ENCODE measurements around the gene OLFML2A. TPM values are rescaled to one million over a fixed set of nuclear protein-coding genes. Genes with fewer than 3 reads are reported as not detected.

OLFML2A gene
- total RNA-seq, 1 experiment from 2014 or later = 5.8 TPM

DNA sequence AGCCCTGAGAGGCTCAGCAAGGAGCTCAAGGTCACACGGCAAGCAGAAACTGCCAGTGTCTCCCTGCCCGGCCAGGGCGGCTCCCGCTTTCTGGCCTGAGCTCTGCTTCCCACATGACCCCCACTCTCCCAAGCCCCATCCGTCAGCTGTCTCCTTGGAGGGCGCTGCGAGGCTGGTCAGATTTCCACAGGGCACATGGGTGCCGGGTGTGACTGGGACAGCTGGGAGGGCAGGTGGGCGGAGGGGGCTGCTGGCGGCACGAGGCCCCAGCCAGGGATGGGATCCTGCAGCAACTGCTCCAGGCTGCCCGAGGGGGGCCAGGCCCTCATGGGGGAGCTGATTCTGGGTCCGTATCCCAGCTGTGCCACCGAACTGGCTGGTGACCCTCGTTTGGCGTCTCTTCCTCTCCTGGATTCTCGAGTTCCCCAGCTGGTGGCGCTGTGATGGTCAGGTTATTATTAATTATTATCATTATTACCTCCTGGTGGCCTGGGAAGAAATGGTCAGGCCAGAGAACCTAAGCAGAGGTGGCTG is 63.4 kb downstream of the OLFML2A start:
- no peaks in the 10 kb centered on the region for H3K27me3 Mint-ChIP-seq (ENCODE audit: low read depth)
- Histone ChIP-seq H2BK120ac (ENCODE audit: low read depth, low read length, poor library complexity, severe bottlenecking) (no peak overlapping the region), H3K18ac (ENCODE audit: insufficient read length, low read depth, low read length) (no peak overlapping the region), H3K4ac (ENCODE audit: low read depth, low read length) (no peak overlapping the region), H4K8ac (replicated peaks; ENCODE audit: insufficient read length, low read depth, low read length) (no peak overlapping the region), H3K23ac (ENCODE audit: insufficient read length, low read depth, low read length) (no peak overlapping the region), H3K79me1 (ENCODE audit: insufficient read depth, low read depth, low read length, poor library complexity, severe bottlenecking) (no peaks in the 10 kb centered on the region), H3K9me3 (ENCODE audit: control insufficient read depth, low read depth, low read length) (no peaks in the 10 kb centered on the region), H3K9ac (ENCODE audit: extremely low read depth, insufficient read length, low read length) (no peak overlapping the region), H3K4me2 (ENCODE audit: insufficient read depth, insufficient read length, low read length) (no peak overlapping the region), H2BK5ac (ENCODE audit: insufficient read length, low read length) (no peak overlapping the region), H3K23me2 (ENCODE audit: insufficient read length, low read depth, low read length, poor library complexity, severe bottlenecking) (no peaks in the 10 kb centered on the region), H2AK5ac (ENCODE audit: insufficient read length, low read length) (no peak overlapping the region), H4K5ac (ENCODE audit: insufficient read length, low read depth, low read length) (no peak overlapping the region), H3K27me3 (ENCODE audit: insufficient read depth, low read length) (no peaks in the 10 kb centered on the region), H2AFZ (ENCODE audit: low read length) (no peak overlapping the region), H2BK20ac (ENCODE audit: low read depth, low read length, poor library complexity, severe bottlenecking) (no peak overlapping the region), H3K56ac (ENCODE audit: insufficient read length, low read depth, low read length) (no peak overlapping the region), H2BK12ac (ENCODE audit: insufficient read length, low read depth, low read length) (no peak overlapping the region), H3T11ph (ENCODE audit: low read length) (no peak overlapping the region), H2BK15ac (ENCODE audit: low read depth, low read length) (no peak overlapping the region), H3K79me2 (ENCODE audit: insufficient read depth, low read length) (no peaks in the 10 kb centered on the region), H3K4me1 (ENCODE audit: insufficient read depth, low read length) (no peaks in the 10 kb centered on the region), H3K14ac (ENCODE audit: insufficient read depth, low read length) (no peak overlapping the region), H4K91ac (ENCODE audit: insufficient read length, low read depth, low read length) (no peak overlapping the region), H4K20me1 (ENCODE audit: control insufficient read depth, insufficient read depth, insufficient read length) (no peaks in the 10 kb centered on the region), H3K27ac (ENCODE audit: insufficient read length, low read depth, low read length) (no peak overlapping the region)
- no peak for DNase-seq
- no CpG with 5 or more reads among the region's 18 CpGs for WGBS (ENCODE audit: extremely low coverage, insufficient read length, low lambda C conversion rate)
- TF ChIP-seq, protein P1, sequence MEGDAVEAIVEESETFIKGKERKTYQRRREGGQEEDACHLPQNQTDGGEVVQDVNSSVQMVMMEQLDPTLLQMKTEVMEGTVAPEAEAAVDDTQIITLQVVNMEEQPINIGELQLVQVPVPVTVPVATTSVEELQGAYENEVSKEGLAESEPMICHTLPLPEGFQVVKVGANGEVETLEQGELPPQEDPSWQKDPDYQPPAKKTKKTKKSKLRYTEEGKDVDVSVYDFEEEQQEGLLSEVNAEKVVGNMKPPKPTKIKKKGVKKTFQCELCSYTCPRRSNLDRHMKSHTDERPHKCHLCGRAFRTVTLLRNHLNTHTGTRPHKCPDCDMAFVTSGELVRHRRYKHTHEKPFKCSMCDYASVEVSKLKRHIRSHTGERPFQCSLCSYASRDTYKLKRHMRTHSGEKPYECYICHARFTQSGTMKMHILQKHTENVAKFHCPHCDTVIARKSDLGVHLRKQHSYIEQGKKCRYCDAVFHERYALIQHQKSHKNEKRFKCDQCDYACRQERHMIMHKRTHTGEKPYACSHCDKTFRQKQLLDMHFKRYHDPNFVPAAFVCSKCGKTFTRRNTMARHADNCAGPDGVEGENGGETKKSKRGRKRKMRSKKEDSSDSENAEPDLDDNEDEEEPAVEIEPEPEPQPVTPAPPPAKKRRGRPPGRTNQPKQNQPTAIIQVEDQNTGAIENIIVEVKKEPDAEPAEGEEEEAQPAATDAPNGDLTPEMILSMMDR (conservative IDR thresholded peaks at IDR 0.05) = peak; percentile 65
- no peak overlapping the region for H3K27ac Mint-ChIP-seq
- H3K4me1 Mint-ChIP-seq = peaks cover 2 to 17% of the 10 kb centered on the region in 2 experiments; a peak in 2 of 4 replicates
- H3K9me3 Mint-ChIP-seq = no peaks in the 10 kb centered on the region
- no peaks in the 10 kb centered on the region; a peak in 1 of 7 replicates for H3K36me3 Mint-ChIP-seq (ENCODE audit: insufficient read depth in 1 of 3, low read depth in 3 of 3)
- H3K4me3 Mint-ChIP-seq = 0 out of 5 replicates have a peak overlapping the region, but pooled peaks of 1 of the 2 experiments have one; percentile 32
